Choroid plexus epithelial cell (primary cell): ENCODE data around the gene IZUMO1.

Experiments used
- DNase-seq: peaks from one replicate; pipeline ENCODE4 v3.0.0-alpha.2; 2010; ENCODE audit warnings: low read depth
- H3K4me3 ChIP-seq: 2 replicates; pipeline ENCODE4 v1.5.1; 2011; ENCODE audit warnings: low read depth, mild to moderate bottlenecking, control low read depth, low read length, moderate library complexity
- CTCF ChIP-seq: conservative IDR thresholded peaks from 2 replicates; pipeline ENCODE4 v1.5.1; 2011; ENCODE audit warnings: low read depth, mild to moderate bottlenecking, control low read depth, inconsistent platforms, low read length, moderate library complexity

IZUMO1 gene

GRCh38 chr19:48739404-48740163 is 7.1 kb downstream of the IZUMO1 start:
- no peak overlapping the region for H3K4me3 ChIP-seq
- DNase-seq = no peak

GRCh38 chr19:48738557-48739403 is 7.9 kb downstream of the IZUMO1 start:
- peak overlapping the region; percentile 40 for H3K4me3 ChIP-seq
- DNase-seq = peak; percentile 82
- TF ChIP-seq CTCF = peak; percentile 3

More at GRCh38 chr19:48739404-48740163, 7.1 kb downstream of the IZUMO1 start:
- TF ChIP-seq CTCF = no peak

GRCh38 chr19:48737360-48737998 is 9.2 kb downstream of the IZUMO1 start:
- DNase-seq = no peak
- H3K4me3 ChIP-seq = no peak overlapping the region
- no peak for TF ChIP-seq CTCF

- H3K4me3 ChIP-seq = peak overlapping the region; percentile 48
- peak; percentile 50 for DNase-seq
- no peak for TF ChIP-seq CTCF
Measured at GRCh38 chr19:48735031-48735615, 11.6 kb downstream of the IZUMO1 start.

GRCh38 chr19:48734625-48735024 is 12.1 kb downstream of the IZUMO1 start:
- TF ChIP-seq CTCF = no peak
- no peak overlapping the region for H3K4me3 ChIP-seq
- no peak for DNase-seq

- no peak for TF ChIP-seq CTCF
- no peak for DNase-seq
- no peak overlapping the region for H3K4me3 ChIP-seq
Measured at GRCh38 chr19:48731452-48731851, 15.3 kb downstream of the IZUMO1 start.
